GM19397 (cell line): ENCODE results near the gene MVD.

Experiments used
- ATAC-seq: cut with Tn5 transposase; IDR thresholded peaks from one replicate; pipeline ENCODE4 v1.9.1; 2021; ENCODE audit warnings: mild to moderate bottlenecking, moderate library complexity; ENCODE audit not compliant: unreplicated experiment

MVD gene

DNA sequence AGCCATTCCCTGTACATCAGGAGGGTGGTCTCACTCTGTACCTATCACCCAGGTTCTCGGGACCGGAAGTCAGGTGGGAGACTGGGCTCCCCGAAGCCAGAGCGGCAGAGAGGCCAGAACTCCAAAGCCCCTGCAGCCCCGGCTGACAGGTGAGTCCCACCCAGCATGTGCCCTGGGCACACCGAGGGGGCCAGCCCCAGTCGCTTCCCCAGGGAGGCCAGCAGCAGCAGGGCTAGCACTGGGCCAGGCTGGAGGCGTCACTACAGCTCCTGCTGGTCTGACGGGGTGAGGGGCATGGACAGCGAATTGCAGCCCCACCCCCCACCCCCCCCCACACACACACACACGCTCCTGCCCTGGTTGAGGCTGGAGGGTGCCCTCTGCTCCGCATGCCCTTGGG lies 32.5 kb downstream of the MVD start:
- no peak for ATAC-seq

DNA sequence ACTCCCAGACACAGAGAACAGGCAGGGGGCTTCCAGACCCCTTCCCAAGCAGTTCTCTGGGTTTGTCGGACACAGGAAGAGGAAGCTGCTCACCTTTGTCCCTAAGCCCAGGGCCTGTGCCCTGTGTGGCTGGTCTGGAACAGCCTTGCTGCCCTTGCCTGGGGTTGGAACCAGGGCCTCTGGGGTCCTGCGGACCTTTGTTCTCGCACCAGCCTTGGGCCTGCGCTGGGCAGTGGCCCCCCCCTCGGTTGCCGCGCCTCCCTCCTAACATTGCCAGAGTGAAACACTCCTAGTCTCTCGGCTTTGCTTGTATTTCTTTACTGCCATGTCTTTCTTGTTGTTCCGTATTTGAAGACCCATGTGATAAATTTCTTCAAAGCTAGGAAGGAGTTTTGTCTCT lies 33.1 kb downstream of the MVD start:
- ATAC-seq, result no peak

DNA sequence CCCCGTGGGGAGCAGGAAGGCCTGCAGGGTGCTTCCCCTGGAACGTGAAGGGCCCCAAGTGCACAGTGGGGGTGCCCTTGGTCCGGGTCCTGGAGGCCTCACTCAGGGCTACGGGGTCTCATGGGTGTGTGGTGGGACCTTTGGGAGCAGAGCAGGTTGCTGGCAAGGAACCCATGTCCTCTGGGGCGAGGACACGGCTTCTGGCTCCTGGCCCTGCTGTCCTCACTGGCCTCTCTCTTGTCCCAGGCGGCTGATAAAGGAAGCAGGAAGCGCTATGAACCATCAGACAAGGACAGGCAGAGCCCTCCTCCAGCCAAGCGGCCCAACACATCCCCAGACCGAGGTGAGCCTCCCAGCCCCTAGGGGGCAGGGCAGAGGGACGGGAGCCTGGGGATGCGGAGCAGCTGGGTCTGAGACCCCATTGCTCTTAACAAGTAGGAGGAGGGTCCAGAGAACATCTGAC lies 34.3 kb downstream of the MVD start:
- no peak for ATAC-seq

DNA sequence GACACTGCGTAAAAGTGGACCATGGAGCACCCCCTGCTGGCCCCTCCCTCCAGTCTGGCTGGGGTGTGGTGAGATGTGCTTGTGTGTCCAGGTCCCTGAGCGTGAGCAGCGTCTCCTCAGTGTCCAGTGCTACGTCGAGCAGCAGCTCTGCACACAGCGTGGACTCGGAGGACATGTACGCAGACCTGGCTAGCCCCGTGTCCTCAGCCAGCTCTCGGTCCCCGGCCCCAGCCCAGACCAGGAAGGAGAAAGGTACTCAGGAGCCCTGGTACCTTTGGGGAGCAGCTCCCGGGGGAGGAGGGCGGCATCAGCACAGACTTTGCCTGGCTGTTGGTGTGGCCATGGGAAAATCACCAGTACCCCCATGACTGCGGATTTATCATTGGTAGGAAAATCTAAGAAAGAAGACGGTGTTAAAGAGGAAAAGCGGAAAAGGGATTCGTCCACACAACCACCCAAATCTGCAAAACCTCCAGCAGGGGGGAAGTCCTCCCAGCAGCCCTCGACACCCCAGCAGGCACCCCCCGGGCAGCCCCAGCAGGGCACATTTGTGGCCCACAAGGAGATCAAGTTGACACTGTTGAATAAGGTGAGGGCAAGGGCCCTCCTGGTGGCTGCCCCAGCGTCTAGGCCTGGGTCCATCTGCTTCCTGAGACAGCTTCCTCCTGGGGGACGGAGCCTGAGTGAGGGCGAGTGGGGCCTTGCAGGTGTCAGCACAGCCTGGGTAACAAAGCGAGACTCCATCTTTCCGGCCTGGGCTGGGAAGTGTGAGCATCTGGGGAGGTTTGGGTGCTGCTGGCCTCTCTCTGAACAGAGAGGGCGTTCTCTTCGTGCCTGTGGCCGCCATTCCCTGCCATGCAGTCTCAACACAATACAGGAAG lies 35.1 kb downstream of the MVD start:
- no peak for ATAC-seq

DNA sequence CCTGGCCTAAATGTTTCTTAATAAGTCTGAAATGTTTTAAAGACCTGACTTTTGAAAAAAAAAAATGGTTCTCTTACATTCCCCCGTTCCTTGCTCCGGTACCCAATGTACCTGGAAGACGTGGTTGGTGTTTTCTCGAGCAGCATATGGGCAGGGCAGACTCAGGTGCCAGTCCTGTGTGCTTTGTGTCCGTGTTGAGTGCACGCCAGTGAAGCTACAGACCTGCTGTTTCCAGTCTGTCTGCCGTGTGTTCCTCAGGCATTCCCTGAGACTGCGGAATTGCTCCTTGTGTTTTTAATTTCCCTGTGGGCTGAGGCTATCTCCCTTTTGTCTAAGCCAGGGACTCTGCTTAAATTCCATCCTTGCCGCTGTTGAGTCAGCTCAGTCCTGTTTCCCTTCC lies 36.2 kb downstream of the MVD start:
- ATAC-seq, result no peak

DNA sequence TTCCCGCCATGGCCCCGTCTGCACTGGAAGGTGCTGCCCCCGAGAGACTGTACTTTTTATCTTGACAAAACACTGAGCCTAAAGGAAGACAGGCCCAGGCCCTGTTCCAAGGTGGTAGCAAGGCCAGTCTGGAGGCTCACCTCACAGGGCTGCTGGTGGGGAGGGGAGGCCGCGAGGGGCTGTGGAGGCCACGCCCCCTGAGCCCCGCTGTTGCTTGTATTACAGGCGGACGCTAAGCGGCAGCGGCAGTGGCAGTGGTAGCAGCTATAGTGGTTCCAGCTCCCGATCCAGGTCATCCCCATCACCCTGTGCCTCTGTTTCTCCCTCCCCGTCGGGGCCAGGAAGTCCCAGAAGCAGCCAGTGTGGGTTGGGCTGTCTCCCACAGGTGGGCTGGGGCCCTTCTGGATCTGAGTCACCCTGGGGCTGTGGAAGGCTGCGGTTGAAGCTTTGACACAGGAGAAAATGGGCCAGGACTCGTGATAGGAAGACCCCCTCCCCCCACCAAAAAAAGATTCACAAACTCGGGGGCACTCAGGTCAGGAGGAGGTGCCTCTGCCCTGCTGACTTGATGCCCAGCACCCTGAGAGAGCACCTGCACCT lies 37.8 kb downstream of the MVD start:
- ATAC-seq, result no peak

DNA sequence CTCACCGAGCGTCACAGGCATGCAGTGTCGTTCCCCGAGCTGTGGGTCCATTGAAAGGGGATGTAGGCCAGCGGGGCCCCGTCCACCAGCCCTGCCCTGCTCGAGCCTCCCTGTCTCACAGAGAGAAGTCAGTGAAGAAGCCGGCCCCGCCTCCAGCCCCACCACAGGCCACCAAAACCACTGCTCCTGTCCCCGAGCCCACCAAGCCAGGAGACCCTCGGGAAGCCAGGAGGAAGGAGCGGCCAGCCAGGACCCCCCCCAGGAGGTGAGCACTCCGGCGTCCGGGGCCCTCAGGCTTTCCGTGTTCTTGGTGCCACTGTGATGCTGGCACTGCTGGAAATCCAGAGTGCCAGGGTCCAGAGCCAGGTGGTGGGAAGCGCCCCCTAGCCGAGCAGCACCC lies 38.4 kb downstream of the MVD start:
- no peak for ATAC-seq

DNA sequence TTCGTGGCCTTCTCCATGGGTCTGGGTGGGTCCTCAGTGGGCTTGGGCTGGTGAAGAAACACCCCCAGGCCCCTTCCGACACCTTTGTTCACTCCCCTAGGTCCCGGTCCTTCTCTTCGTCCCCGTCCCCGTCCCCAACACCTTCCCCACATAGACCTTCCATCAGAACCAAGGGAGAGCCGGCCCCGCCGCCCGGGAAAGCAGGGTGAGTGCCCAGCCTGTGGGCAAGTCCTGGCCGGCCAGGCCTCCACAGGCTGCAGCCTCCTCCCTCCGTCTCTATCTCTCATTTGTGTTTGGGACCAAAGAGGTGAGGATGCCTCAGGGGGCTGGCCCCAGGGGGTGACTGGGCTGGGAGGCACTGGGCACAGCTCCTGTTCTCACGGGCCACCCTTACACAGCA lies 39.0 kb downstream of the MVD start:
- no peak for ATAC-seq

DNA sequence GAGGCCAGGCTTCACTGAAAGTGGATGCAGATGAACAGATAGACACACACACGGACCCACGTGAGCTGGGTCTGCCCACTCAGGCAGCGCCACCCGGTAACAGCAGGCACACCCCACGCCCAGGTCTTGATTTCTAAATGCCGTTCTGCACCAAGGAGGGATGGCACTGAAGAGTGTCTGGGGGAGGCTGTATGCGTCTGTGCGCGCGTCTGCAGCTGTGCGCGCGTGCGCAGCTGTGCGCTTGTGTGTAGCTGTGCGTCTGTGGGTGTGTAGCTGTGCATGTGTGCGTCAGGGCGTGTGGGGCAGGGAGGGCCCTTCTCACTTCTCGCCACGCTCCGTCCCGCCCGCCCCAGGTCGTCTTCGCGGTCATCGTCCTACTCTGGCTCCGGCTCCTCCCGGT lies 40.0 kb downstream of the MVD start:
- no peak for ATAC-seq

DNA sequence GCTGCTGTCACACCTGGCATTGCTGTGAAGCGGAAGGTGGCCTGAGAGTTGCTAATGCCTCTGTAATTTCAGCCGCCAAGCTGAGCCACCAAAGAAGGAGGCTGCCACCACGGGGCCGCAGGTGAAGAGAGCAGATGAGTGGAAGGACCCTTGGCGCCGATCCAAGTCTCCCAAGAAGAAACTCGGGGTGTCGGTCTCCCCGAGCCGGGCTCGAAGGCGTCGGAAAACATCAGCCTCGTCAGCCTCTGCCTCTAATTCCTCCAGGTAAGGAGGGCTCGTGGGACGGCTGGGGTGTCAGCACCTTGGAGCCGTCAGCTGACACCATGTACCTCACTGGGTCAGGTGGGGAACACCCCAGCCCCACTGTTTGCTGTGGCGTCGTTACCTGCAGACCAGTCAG lies 40.8 kb downstream of the MVD start:
- ATAC-seq, result no peak

DNA sequence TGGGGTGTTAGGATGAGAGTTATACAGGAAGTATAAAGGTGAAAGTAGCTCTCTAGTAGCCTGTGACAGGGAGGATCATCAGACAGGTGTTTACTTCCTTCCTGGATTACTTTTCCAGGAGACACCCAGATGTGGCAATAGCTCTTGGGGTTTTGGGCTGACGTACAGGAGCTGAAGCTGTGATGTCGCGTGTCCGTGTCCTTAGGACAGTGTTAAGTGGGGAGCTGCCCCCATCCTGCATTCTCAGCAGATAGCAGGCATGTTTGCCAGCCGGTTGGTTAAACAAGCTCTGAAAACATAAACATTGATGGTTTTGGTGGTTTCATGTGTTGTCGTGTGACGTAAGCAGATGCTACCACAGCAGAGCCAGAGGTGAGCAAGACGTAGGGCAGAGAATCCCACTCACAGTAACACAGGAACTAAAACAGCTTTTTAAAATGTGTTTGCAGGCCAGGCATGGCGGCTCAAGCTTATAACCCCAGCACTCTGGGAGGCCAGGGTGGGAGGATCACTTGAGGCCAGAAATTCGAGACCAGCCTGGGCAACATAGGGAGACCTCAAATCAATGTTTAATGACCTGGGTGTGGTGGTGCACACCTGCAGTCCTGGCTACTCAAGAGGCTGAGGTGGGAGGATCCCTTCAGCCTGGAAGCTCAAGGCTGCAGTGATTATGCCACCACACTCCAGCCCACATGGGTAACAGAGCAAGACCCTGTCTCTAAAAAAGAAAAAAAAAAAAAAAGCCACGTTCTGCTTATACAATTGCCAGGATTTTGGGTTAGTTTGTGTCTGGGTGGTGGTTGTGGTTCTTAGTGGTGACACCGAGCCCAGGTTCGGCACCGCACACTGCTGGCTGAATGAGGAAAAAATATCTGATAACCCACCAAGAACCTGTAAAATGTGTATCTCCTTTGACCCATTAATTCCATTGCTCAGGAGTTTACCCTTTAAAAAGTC lies 42.8 kb downstream of the MVD start:
- ATAC-seq, result no peak

DNA sequence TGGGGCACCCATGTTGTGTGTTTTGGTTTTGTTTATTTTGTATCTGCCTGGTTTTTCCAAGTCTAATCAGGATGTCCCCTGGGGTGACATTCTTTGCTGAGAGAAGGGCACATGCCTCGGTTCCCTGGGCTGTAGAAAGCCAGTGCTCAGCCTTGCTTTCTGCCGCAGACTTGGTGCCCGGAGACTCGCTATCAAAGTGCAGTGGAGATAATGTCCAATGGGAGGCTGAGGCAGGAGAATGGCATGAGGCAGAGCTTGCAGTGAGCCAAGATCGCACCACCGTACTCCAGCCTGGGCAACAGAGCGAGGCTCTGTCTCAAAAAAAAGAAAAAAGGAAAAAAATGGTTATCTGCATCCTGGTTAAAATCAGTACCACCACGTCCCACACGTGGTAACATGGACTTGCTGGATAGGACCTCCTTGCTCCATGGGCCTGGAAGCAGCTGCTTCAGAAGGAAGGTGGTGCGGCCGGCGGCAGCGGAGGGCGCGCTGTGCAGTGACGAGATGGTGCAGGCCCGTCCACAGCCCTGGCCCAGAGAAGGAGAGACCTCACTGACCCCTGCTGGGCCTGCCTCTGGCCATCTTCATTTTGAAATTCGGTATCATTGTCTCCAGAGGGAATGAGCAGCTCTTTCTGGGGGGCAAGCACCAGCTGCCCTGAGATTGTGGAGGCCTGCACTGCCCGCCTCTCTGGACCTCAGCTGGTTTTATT lies 43.8 kb downstream of the MVD start:
- no peak for ATAC-seq

DNA sequence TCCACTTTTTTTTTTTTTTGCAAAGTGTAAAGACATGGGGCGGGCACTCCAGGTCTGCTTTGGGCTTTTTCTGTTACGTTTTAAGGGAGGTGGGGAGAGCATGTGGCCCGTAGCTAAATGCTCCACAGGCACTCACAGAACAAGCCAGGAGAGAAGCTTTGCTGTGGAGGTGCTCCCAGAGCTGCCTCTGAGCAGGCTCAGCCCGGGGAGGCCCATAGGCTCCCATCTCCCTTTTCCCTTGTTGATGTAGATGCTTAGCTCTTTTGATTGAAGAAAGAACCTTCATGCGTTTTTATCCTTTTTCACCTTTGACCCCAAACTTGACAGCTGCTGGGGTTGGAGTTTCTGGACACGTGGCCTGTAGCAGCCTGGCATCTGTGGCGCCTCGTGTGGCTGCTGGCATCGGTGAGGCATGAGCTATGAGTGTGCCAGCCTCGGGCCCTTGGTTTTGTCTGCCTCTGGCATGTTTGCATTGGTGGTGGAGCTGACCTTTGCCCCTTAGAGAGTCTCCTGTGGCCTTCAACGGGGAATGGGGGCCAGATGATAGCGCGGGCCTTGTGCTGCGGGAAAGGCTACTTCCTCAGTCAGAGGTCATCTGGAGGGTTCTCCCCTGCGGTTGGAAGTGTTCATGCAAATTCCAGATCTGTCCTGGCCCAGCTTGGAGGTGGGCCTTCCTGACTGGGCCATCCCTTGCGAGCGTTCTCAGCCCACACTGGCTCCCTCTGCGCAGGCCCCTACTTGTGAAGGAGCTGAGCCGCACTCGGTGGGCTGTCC lies 44.5 kb downstream of the MVD start:
- ATAC-seq, result no peak

DNA sequence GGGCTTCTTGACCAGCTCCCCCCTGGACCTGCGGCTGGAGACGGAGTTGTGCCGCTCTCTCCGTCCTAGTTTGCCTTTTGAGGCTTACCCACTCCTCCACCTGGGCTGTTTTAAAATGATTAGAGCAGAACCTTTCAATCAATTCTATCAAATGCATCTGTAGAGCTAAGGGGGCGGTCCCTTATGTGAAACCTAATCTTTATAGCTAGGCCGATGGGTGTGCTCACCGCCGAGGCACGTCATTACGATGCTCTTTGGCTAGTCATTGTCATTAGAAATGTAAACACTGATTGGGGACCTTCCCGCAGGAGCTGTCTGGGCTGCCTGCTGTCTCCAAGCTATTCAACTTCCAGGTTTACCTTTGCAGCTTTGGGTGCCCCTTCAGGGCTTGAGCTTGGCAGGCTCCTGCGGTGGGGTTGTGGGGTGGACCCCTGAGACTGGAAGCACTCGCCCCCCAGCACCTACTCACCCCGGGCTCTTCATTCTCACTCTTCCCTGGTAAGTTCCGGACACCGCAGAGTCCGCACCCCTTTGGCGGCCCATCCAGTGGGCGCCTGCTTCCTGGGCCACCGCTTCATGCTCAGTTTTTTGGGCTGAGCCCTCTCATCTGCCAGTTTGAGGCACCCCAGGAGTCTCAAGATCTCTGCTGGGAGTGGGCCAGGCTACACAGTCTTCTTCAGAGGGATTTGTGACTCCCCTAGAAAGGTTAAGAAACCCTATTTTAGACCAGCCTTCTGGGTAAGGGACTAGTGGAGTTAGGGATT lies 45.4 kb downstream of the MVD start:
- ATAC-seq, result no peak

DNA sequence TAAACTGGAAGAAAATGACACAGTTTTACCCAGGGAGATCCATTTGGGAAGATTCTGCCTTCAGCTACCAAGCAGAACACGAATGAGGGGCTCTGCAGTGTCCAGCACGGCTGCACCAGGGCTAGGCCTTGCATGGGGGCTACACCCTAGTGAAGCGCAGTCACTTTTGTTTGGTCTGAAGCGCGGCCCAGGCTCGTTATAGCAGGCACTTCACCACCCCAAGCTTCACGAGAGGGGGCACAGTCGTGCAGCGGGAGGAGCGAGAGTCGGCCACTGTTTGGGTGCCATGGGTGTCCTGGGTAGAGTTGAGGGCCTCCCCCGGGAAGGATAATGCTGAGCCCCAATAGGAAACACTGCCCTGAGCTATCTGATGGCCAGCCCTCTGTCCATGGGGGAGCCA lies 46.2 kb downstream of the MVD start:
- no peak for ATAC-seq

DNA sequence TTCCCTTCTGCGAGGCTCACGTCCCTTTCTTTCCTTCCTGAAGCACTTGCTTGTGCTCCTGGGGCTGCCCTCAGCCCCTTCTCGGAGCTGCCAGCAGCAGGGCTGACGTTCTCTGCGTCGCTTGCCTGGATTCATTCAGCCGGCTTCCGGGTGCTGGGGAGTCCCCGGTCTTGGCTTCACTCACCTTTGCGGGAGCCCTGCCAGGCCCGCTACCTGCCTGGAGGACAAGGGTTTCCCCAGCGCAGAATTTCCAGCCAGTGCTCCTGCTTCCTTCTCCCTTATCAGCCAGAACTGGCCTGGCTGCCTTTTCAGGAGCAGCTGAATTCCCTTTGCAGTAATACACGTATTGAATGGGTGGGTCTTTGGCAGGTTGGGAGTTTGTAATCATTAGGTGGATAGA lies 46.6 kb downstream of the MVD start:
- ATAC-seq, result no peak

DNA sequence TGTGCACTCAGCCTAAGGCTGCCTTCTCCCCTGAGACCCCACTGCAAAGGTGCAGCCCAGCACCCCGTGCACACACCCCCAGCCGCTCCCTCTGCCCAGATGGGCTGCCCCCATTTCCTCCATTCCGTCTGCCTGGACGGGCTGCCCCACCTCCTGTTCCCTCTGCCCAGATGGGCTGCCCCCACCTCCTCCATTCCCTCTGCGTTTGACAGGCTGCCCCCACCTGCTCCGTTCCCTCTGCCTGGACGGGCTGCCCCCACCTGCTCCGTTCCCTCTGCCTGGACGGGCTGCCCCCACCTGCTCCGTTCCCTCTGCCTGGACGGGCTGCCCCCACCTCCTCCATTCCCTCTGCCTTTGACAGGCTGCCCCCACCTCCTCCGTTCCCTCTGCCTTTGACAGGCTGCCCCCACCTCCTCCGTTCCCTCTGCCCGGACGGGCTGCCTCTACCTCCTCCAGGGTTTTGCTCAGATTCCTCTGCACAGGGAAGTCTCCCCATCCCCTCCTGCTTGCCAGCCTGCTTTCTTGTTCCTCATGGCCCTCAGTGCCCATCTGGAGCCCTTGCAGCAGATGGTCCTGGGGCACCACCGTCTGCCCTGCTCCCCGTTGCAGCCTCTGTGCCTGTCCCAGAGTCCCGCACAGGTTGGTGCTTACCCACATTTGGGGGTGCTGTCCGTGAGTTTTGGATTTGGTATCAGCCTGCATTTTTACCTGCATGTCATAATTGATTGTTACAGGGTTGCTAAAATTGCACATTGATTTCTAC lies 47.9 kb downstream of the MVD start:
- ATAC-seq, result no peak
